WTC11 (cell line): ENCODE measurements around the gene APOBEC3G. TPM values are rescaled to one million over a fixed set of nuclear protein-coding genes. Genes with fewer than 3 reads are reported as not detected.
A peak's percentile ranks its signal among the peaks of the same experiment; 100 is the strongest.
"Not testable (repeated sequence)": the region's sequence is repeated elsewhere in the genome, so short reads cannot be mapped to it uniquely, and the experiment has no call there.

Experiments used
- ATAC-seq: fragments of 200-7000 bp; cut with Tn5 transposase; 2 replicates; pipeline ENCODE4 v1.10.0; 2021; ENCODE audit warnings: mild to moderate bottlenecking, moderate library complexity
- CTCF ChIA-PET: fragments of 300-600 bp; sonication (Branson Sonifier 250); formaldehyde crosslinking; loops from one replicate; lab custom pipeline; 2021; ENCODE audit warnings: antibody characterized with exemption; lab: Charles Lee
- POLR2A ChIA-PET: fragments of 350-600 bp; sonication (Branson Sonifier 250); formaldehyde crosslinking; loops from one replicate; lab custom pipeline; 2021; ENCODE audit warnings: antibody characterized with exemption; lab: Charles Lee
- DNase-seq: peaks from one replicate; pipeline ENCODE4 v3.0.0; 2021; ENCODE audit warnings: low spot score
- H3K27ac Mint-ChIP-seq: 2 replicates; pipeline ENCODE4 v1.8.0; 2021; ENCODE audit warnings: mixed read lengths
- H3K27me3 Mint-ChIP-seq: 2 replicates; pipeline ENCODE4 v1.8.0; 2021; ENCODE audit warnings: low read depth, mild to moderate bottlenecking, moderate library complexity, mixed read lengths
- H3K36me3 Mint-ChIP-seq: 2 replicates; pipeline ENCODE4 v1.8.0; 2021; ENCODE audit warnings: mixed read lengths
- H3K4me1 Mint-ChIP-seq: 2 replicates; pipeline ENCODE4 v1.8.0; 2022; ENCODE audit warnings: mixed read lengths
- H3K4me3 Mint-ChIP-seq: 2 replicates; pipeline ENCODE4 v1.8.0; 2021; ENCODE audit warnings: mild to moderate bottlenecking, moderate library complexity, mixed read lengths
- H3K9me3 Mint-ChIP-seq: 2 replicates; pipeline ENCODE4 v1.8.0; 2021; ENCODE audit warnings: mixed read lengths
- E2F4 ChIP-seq: sonication (generic); formaldehyde crosslinking; IDR thresholded peaks from 2 replicates; pipeline ENCODE4 v1.8.1; 2022; ENCODE audit warnings: low read depth, mild to moderate bottlenecking, moderate library complexity, missing genetic modification reagents, borderline replicate concordance
- E2F5 ChIP-seq: sonication (generic); formaldehyde crosslinking; IDR thresholded peaks from 2 replicates; pipeline ENCODE4 v1.8.1; 2022; ENCODE audit warnings: mild to moderate bottlenecking, moderate library complexity, missing genetic modification reagents
- ERG ChIP-seq: fragments of 250-450 bp; sonication (Bioruptor Pico); IDR thresholded peaks from 2 replicates; pipeline ENCODE4 v1.8.0; 2021; ENCODE audit warnings: mild to moderate bottlenecking
- HMGXB4 ChIP-seq: sonication (generic); formaldehyde crosslinking; IDR thresholded peaks from 2 replicates; pipeline ENCODE4 v1.8.1; 2023; ENCODE audit warnings: mild to moderate bottlenecking, moderate library complexity, missing genetic modification reagents
- NFE2L1 ChIP-seq: sonication (generic); formaldehyde crosslinking; IDR thresholded peaks from 2 replicates; pipeline ENCODE4 v1.8.1; 2023; ENCODE audit warnings: missing genetic modification reagents
- NR3C1 ChIP-seq: sonication (generic); formaldehyde crosslinking; conservative IDR thresholded peaks from 2 replicates; pipeline ENCODE4 v1.8.1; 2023; ENCODE audit warnings: low read depth, mild to moderate bottlenecking, missing genetic modification reagents
- SMAD3 ChIP-seq: sonication (generic); formaldehyde crosslinking; IDR thresholded peaks from 2 replicates; pipeline ENCODE4 v1.8.0; 2022; ENCODE audit warnings: missing genetic modification reagents, mild to moderate bottlenecking, borderline replicate concordance
- SOX15 ChIP-seq: fragments of 250-450 bp; sonication (Bioruptor Pico); IDR thresholded peaks from 2 replicates; pipeline ENCODE4 v1.9.0; 2021; ENCODE audit warnings: mild to moderate bottlenecking
- TEAD4 ChIP-seq: sonication (generic); formaldehyde crosslinking; IDR thresholded peaks from 2 replicates; pipeline ENCODE4 v1.8.0; 2022; ENCODE audit warnings: mild to moderate bottlenecking, missing genetic modification reagents
- ZMAT4 ChIP-seq: fragments of 250-450 bp; sonication (Bioruptor Pico); IDR thresholded peaks from 2 replicates; pipeline ENCODE4 v1.9.0; 2021; ENCODE audit warnings: mild to moderate bottlenecking
- ZNF138 ChIP-seq: sonication (generic); formaldehyde crosslinking; conservative IDR thresholded peaks from 2 replicates; pipeline ENCODE4 v1.8.1; 2022; ENCODE audit warnings: mild to moderate bottlenecking, moderate library complexity, missing genetic modification reagents
- ZNF281 ChIP-seq: sonication (generic); formaldehyde crosslinking; IDR thresholded peaks from 2 replicates; pipeline ENCODE4 v1.8.0; 2023; ENCODE audit warnings: mild to moderate bottlenecking, missing genetic modification reagents
- ZNF396 ChIP-seq: fragments of 250-450 bp; sonication (Bioruptor Pico); IDR thresholded peaks from 2 replicates; pipeline ENCODE4 v1.8.0; 2021; ENCODE audit warnings: mild to moderate bottlenecking, moderate library complexity, borderline replicate concordance
- total RNA-seq: library from RNA; stranded (reverse); gene quantifications from 3 replicates; pipeline ENCODE4 v1.2.3, GENCODE V29; 2021

Gene APOBEC3G
- total RNA-seq, 1 experiment from 2014 or later, result 1.8 TPM

GRCh38 chr22:39041908-39042307 is 35.2 kb upstream of the APOBEC3G start:
- ChIA-PET CTCF (no interaction called here), POLR2A (no interaction called here)
- Mint-ChIP-seq H3K27me3 (no peaks in the 10 kb centered on the region; the same call in 1 of the 2 replicates), H3K27ac (peak overlapping the region; percentile 96; the same call in 1 of the 2 replicates), H3K36me3 (no peaks in the 10 kb centered on the region), H3K4me1 (peaks cover 72% of the 10 kb centered on the region), H3K4me3 (peak overlapping the region; percentile 74), H3K9me3 (no peaks in the 10 kb centered on the region)
- no peak for ATAC-seq
- TF ChIP-seq SOX15 (CRISPR knock-in tag) (no peak), ZNF396 (CRISPR knock-in tag) (no peak), E2F4 (CRISPR knock-in tag) (no peak), NR3C1 (CRISPR knock-in tag) (no peak), ZMAT4 (CRISPR knock-in tag) (no peak), ZNF138 (CRISPR knock-in tag) (no peak), SMAD3 (CRISPR knock-in tag) (no peak), ZNF281 (CRISPR knock-in tag) (no peak), TEAD4 (CRISPR knock-in tag) (no peak), ERG (CRISPR knock-in tag) (no peak), HMGXB4 (no peak), NFE2L1 (no peak), E2F5 (CRISPR knock-in tag) (no peak)
- no peak for DNase-seq

- H3K27me3 Mint-ChIP-seq, H3K4me3 Mint-ChIP-seq, H3K9me3 Mint-ChIP-seq, H3K27ac Mint-ChIP-seq, ATAC-seq, POLR2A ChIA-PET, CTCF ChIA-PET, DNase-seq, H3K36me3 Mint-ChIP-seq: not testable (repeated sequence)
- H3K4me1 Mint-ChIP-seq, result peaks cover 68% of the 10 kb centered on the region
These were observed 34.0 kb upstream of the APOBEC3G start for GRCh38 chr22:39043063-39043462.

GRCh38 chr22:39045136-39045535 is 31.9 kb upstream of the APOBEC3G start:
- not testable (repeated sequence) for H3K27ac Mint-ChIP-seq, DNase-seq

GRCh38 chr22:39049486-39049885 is 27.6 kb upstream of the APOBEC3G start:
- H3K36me3 Mint-ChIP-seq, H3K4me3 Mint-ChIP-seq, ATAC-seq, H3K27me3 Mint-ChIP-seq, DNase-seq, H3K9me3 Mint-ChIP-seq, POLR2A ChIA-PET, H3K27ac Mint-ChIP-seq: not testable (repeated sequence)
- H3K4me1 Mint-ChIP-seq, result peaks cover 68% of the 10 kb centered on the region
- CTCF ChIA-PET, result interaction anchor here (0.6 to 1.3 kb wide), 4 partner anchors 18 to 89 kb away, joined by 3 to 7 read pairs (median 6); no protein-coding TSS in a partner anchor

More at GRCh38 chr22:39045136-39045535, 31.9 kb upstream of the APOBEC3G start:
- H3K9me3 Mint-ChIP-seq, H3K27me3 Mint-ChIP-seq, CTCF ChIA-PET, ATAC-seq, H3K4me3 Mint-ChIP-seq, POLR2A ChIA-PET, H3K36me3 Mint-ChIP-seq: not testable (repeated sequence)
- peaks cover 61% of the 10 kb centered on the region for H3K4me1 Mint-ChIP-seq
